Kidney (tissue), 14 donors: Measurements from ENCODE around the gene PRKD2. TPM values are rescaled to one million over a fixed set of nuclear protein-coding genes. Genes with fewer than 3 reads are reported as not detected.
A peak's percentile ranks its signal among the peaks of the same experiment; 100 is the strongest.
"Not testable (repeated sequence)": the region's sequence is repeated elsewhere in the genome, so short reads cannot be mapped to it uniquely, and the experiment has no call there.

Source experiments
- DNase-seq, 5 donors: peaks; one replicate each; pipeline ENCODE4 v3.0.0-alpha.2; 2013 to 2020
- FAIRE-seq: peaks from 2 replicates; lab custom pipeline; 2012; peaks lifted over from hg19 to GRCh38; lab: Jason Lieb, UNC
- H3K27ac ChIP-seq, 2 donors: one replicate each; pipeline ENCODE4 v1.7.0; 2013; ENCODE audit warnings: low read depth in 2 of 2, low read length in 2 of 2, inconsistent platforms in 1 of 2
- H3K27me3 ChIP-seq: one replicate; pipeline ENCODE4 v1.7.1; 2013; ENCODE audit warnings: low read length, inconsistent platforms; ENCODE audit not compliant: control insufficient read depth, insufficient read depth
- H3K36me3 ChIP-seq, 3 donors: one replicate each; pipeline versions ENCODE4 v1.7.0 to v1.7.1; 2013; ENCODE audit warnings: low read length in 3 of 3, control low read depth in 1 of 3, inconsistent platforms in 1 of 3; ENCODE audit not compliant: insufficient read depth in 3 of 3, control insufficient read depth in 2 of 3
- H3K4me1 ChIP-seq, 3 donors: one replicate each; pipeline versions ENCODE4 v1.7.0 to v1.7.1; 2013; ENCODE audit warnings: low read length in 3 of 3, inconsistent platforms in 1 of 3, low read depth in 1 of 3; ENCODE audit not compliant: control insufficient read depth in 2 of 3, insufficient read depth in 2 of 3
- H3K4me3 ChIP-seq, 3 donors: one replicate each; pipeline versions ENCODE4 v1.7.0 to v1.8.1; 2013; ENCODE audit warnings: low read length in 3 of 3, control low read depth in 1 of 3, inconsistent platforms in 1 of 3
- H3K9ac ChIP-seq, 3 donors: one replicate each; pipeline versions ENCODE4 v1.7.0 to v1.7.1; 2013; ENCODE audit warnings: low read length in 3 of 3, control low read depth in 1 of 3, inconsistent platforms in 1 of 3
- H3K9me3 ChIP-seq, 3 donors: one replicate each; pipeline versions ENCODE4 v1.7.0 to v1.7.1; 2013; ENCODE audit warnings: low read length in 3 of 3, control low read depth in 1 of 3, inconsistent platforms in 1 of 3; ENCODE audit not compliant: control insufficient read depth in 2 of 3, insufficient read depth in 1 of 3
- CTCF ChIP-seq: IDR thresholded peaks from 3 replicates; pipeline ENCODE4 v1.5.1; 2012; ENCODE audit warnings: mild to moderate bottlenecking, moderate library complexity, borderline replicate concordance; ENCODE audit not compliant: insufficient read depth; ENCODE audit errors: extremely low read depth
- intact Hi-C: fragments of 100-400 bp; cut with DNase I; formaldehyde crosslinking; loops from one replicate; pipeline ENCODE4 v1.11.1; 2022
- polyA plus RNA-seq: library from polyadenylated mRNA; stranded (reverse); fragments of 350-450 nt; fragmentation: Illumina TruSeq; extraction: RNeasy Lipid Tissue Mini Kit (QIAGEN cat#74804); gene quantifications from one replicate; pipeline ENCODE4 v1.2.3, GENCODE V29; 2014; ENCODE audit warnings: low read depth, low replicate concordance; ENCODE audit not compliant: insufficient read depth
- total RNA-seq: library from RNA; stranded (reverse); fragmentation: NEBNext Ultra II Directional; extraction: Animal tissue kit (Norgen Biotek cat#: 25700); gene quantifications from one replicate; pipeline ENCODE4 v1.2.1, GENCODE V29; 2021
- donor health status: control.
- donor health status: control.
- donor health status: control.
- donor health status: control.
- donor health status: control.
- donor health status: DM: yes; HTN: yes; CAD: no.
- donor health status: Normal renal cell carcinoma (clear cell type).

PRKD2 gene
- total and polyA plus RNA-seq, 2 donors from 2014 or later, result 26.7 to 69.8 TPM

- DNase-seq, result peak in 1 of 5 donors; percentile 38
- intact Hi-C loops, result no loop called here
- FAIRE-seq, result no peak
- Histone ChIP-seq H3K36me3 (no peaks in the 10 kb centered on the region), H3K9ac (no peak overlapping the region), H3K4me1 (peaks cover 0 to 6% (median under 1%) of the 10 kb centered on the region in 3 donors), H3K27me3 (no peaks in the 10 kb centered on the region), H3K27ac (peak overlapping the region in 1 of 2 donors; percentile 14), H3K9me3 (no peaks in the 10 kb centered on the region), H3K4me3 (no peak overlapping the region)
- no peak for TF ChIP-seq CTCF
Observed at GRCh38 chr19:46761418-46761831, 44.5 kb upstream of the PRKD2 start.

GRCh38 chr19:46760897-46761296, 44.0 kb upstream of the PRKD2 start:
- H3K9me3 ChIP-seq, result not testable (repeated sequence)

GRCh38 chr19:46760363-46760762, 43.4 kb upstream of the PRKD2 start:
- Histone ChIP-seq H3K36me3 (no peaks in the 10 kb centered on the region), H3K4me3 (no peak overlapping the region), H3K9me3 (no peaks in the 10 kb centered on the region), H3K9ac (no peak overlapping the region), H3K4me1 (peaks cover 0 to 6% (median 0%) of the 10 kb centered on the region in 3 donors), H3K27me3 (no peaks in the 10 kb centered on the region), H3K27ac (peak overlapping the region in 1 of 2 donors; percentile 37)
- intact Hi-C loops, result no loop called here
- no peak for TF ChIP-seq CTCF
- FAIRE-seq (no peak), DNase-seq (no peak)

More at GRCh38 chr19:46760897-46761296, 44.0 kb upstream of the PRKD2 start:
- H3K9ac ChIP-seq, DNase-seq, intact Hi-C loops, H3K4me1 ChIP-seq, H3K4me3 ChIP-seq, H3K27me3 ChIP-seq, H3K36me3 ChIP-seq, FAIRE-seq: not testable (repeated sequence)
- peak overlapping the region in 1 of 2 donors; percentile 37 for H3K27ac ChIP-seq

- FAIRE-seq (no peak), DNase-seq (no peak)
- no peak overlapping the region for H3K27ac ChIP-seq
Observed at GRCh38 chr19:46759817-46760333, 43.0 kb upstream of the PRKD2 start.

More at GRCh38 chr19:46759817-46760333, 43.0 kb upstream of the PRKD2 start:
- no peak for TF ChIP-seq CTCF
- H3K9me3 ChIP-seq, result no peaks in the 10 kb centered on the region
- H3K4me1 ChIP-seq, result peaks cover 0 to 6% (median 0%) of the 10 kb centered on the region in 3 donors
- H3K36me3 ChIP-seq, result no peaks in the 10 kb centered on the region
- intact Hi-C loops, result loop anchor here (5.0 kb wide), 1 partner anchor 82 kb away; no protein-coding TSS in a partner anchor
- H3K4me3 ChIP-seq, result no peak overlapping the region
- H3K9ac ChIP-seq, result no peak overlapping the region
- H3K27me3 ChIP-seq, result no peaks in the 10 kb centered on the region
